Esophagus squamous epithelium (tissue), 5 donors: Measurements from ENCODE around the gene ZNF622. TPM values are rescaled to one million over a fixed set of nuclear protein-coding genes. Genes with fewer than 3 reads are reported as not detected.
A peak's percentile ranks its signal among the peaks of the same experiment; 100 is the strongest.

ENCODE experiments used
- DNase-seq: peaks from one replicate; lab custom pipeline; 2025; lab: John Stamatoyannopoulos, UW
- H3K27ac ChIP-seq, 4 donors: fragments of 200-600 bp; sonication (generic); one replicate each; pipeline ENCODE4 v1.5.1; 2016 to 2019; ENCODE audit warnings: mild to moderate bottlenecking in 1 of 4
- H3K27me3 ChIP-seq, 4 donors: fragments of 200-600 bp; sonication (generic); 1 replicate in 3 of 4; 2 replicates in 1 of 4; pipeline versions ENCODE4 v1.5.1 to v1.6.0; 2017 to 2021; ENCODE audit warnings: antibody characterized with exemption in 1 of 4
- H3K36me3 ChIP-seq, 3 donors: fragments of 200-600 bp; sonication (generic); one replicate each; pipeline ENCODE4 v1.5.1; 2016 to 2019
- H3K4me1 ChIP-seq, 3 donors: fragments of 200-600 bp; sonication (generic); one replicate each; pipeline ENCODE4 v1.5.1; 2017 to 2019
- H3K4me3 ChIP-seq, 4 donors: fragments of 200-600 bp; sonication (generic); 1 replicate in 3 of 4; 2 replicates in 1 of 4; pipeline ENCODE4 v1.5.1; 2016 to 2019; ENCODE audit warnings: mild to moderate bottlenecking in 2 of 4, moderate library complexity in 1 of 4
- H3K9me3 ChIP-seq, 3 donors: fragments of 200-600 bp; sonication (generic); one replicate each; pipeline ENCODE4 v1.5.1; 2016 to 2019
- CTCF ChIP-seq, 6 experiments: fragments of 450-650 bp in 4 of 6; fragments of 200-600 bp in 2 of 6; sonication (generic) in 2 of 6; IDR thresholded peaks; one replicate each; pipeline ENCODE4 v1.5.1; 2016 to 2019; ENCODE audit warnings: antibody characterized with exemption in 6 of 6, mild to moderate bottlenecking in 4 of 6, moderate library complexity in 4 of 6
- POLR2A ChIP-seq, 4 donors: fragments of 450-650 bp; IDR thresholded peaks; one replicate each; pipeline ENCODE4 v1.6.1; 2017; ENCODE audit warnings: antibody characterized with exemption in 4 of 4, mild to moderate bottlenecking in 4 of 4, moderate library complexity in 3 of 4
- WGBS, 2 donors: methylation state at CpG; one replicate each; pipeline ENCODE4 v1.1.5; 2018; 5-methylcytosine and 5-hydroxymethylcytosine counted together
- intact Hi-C: fragments of 100-400 bp; cut with DNase I; formaldehyde crosslinking; loops from one replicate; pipeline ENCODE4 v1.15.0; 2022
- total RNA-seq, 4 donors: library from RNA; depleted of rRNA; stranded (reverse); fragments of >200 nt; gene quantifications; one replicate each; pipeline ENCODE4 v1.1.0, GENCODE V29; 2016
- donor health status: DM: yes; HTN: yes; CAD: no.

The ZNF622 gene
- 10 to 100 TPM; 19.5 to 35.2 (median 24.8) TPM for total RNA-seq

GRCh38 chr5:16465544-16466432 is at the start of gene ZNF622:
Gene ZNF622, minus strand, starts transcription at chr5:16465800. Its CDS starts 135 bp downstream, at chr5:16465665.
- peaks cover 0 to 30% (median 7%) of the 10 kb centered on the region in 3 donors for H3K36me3 ChIP-seq
- peak; percentile 54 for DNase-seq
- peak within 1 kb of the TSS; percentile 84 to 92 (median 88) for H3K27ac ChIP-seq
- WGBS, 2 donors, result 0 to 1% methylated on average over 3 to 15 of the region's 75 CpGs
- H3K4me1 ChIP-seq, result peaks cover 12 to 68% (median 38%) of the 10 kb centered on the region in 3 donors
- H3K9me3 ChIP-seq, result no peaks in the 10 kb centered on the region
- H3K27me3 ChIP-seq, result no peaks in the 10 kb centered on the region
- intact Hi-C loops, result no loop called here
- TF ChIP-seq CTCF (IDR thresholded peaks at IDR 0.05) (peak in 1 of 6 experiments; percentile 2), POLR2A (IDR thresholded peaks at IDR 0.05) (peak in 3 of 4 donors; percentile 58 to 83 (median 76))
- peak within 1 kb of the TSS; percentile 86 to 94 (median 89) for H3K4me3 ChIP-seq

GRCh38 chr5:16510098-16510497 is 44.5 kb upstream of the ZNF622 start:
- Histone ChIP-seq H3K27ac (no peak overlapping the region), H3K4me1 (peaks cover 0 to 12% (median 0%) of the 10 kb centered on the region in 3 donors), H3K4me3 (no peak overlapping the region), H3K36me3 (no peaks in the 10 kb centered on the region), H3K9me3 (no peaks in the 10 kb centered on the region), H3K27me3 (no peaks in the 10 kb centered on the region)
- DNase-seq, result no peak
- WGBS, 2 donors, result 85 to 90% methylated on average over 3 of the region's 3 CpGs
- intact Hi-C loops, result no loop called here
- no peak for TF ChIP-seq CTCF (IDR thresholded peaks at IDR 0.05)
- TF ChIP-seq POLR2A (IDR thresholded peaks at IDR 0.05), result no peak

- H3K27me3 ChIP-seq, result no peaks in the 10 kb centered on the region
- peaks cover 0 to 12% (median 0%) of the 10 kb centered on the region in 3 donors for H3K4me1 ChIP-seq
- TF ChIP-seq POLR2A (IDR thresholded peaks at IDR 0.05) (no peak), CTCF (IDR thresholded peaks at IDR 0.05) (no peak)
- no peak overlapping the region for H3K4me3 ChIP-seq
- H3K27ac ChIP-seq, result peak overlapping the region in 1 of 4 donors; percentile 27
- H3K36me3 ChIP-seq, result no peaks in the 10 kb centered on the region
- WGBS, 2 donors, result 48 to 73% methylated on average over 15 of the region's 15 CpGs
- intact Hi-C loops, result no loop called here
- DNase-seq, result no peak
- H3K9me3 ChIP-seq, result no peaks in the 10 kb centered on the region
Observed at GRCh38 chr5:16508730-16509531, 43.3 kb upstream of the ZNF622 start.

GRCh38 chr5:16507716-16508115 is 42.1 kb upstream of the ZNF622 start:
- no peak for TF ChIP-seq POLR2A (IDR thresholded peaks at IDR 0.05)
- TF ChIP-seq CTCF (IDR thresholded peaks at IDR 0.05), result no peak
- DNase-seq, result no peak
- intact Hi-C loops, result no loop called here
- Histone ChIP-seq H3K4me3 (no peak overlapping the region), H3K9me3 (no peaks in the 10 kb centered on the region), H3K27ac (no peak overlapping the region), H3K36me3 (no peaks in the 10 kb centered on the region), H3K4me1 (peaks cover 0 to 12% (median 0%) of the 10 kb centered on the region in 3 donors), H3K27me3 (no peaks in the 10 kb centered on the region)
